Esophagus muscularis mucosa (tissue), 3 donors: ENCODE measurements around the gene INSM2.

ENCODE experiments used
- CTCF ChIP-seq, 3 experiments: fragments of 200-600 bp in 2 of 3; fragments of 450-650 bp in 1 of 3; sonication (generic) in 2 of 3; IDR thresholded peaks; one replicate each; pipeline ENCODE4 v1.5.1; 2017 to 2019; ENCODE audit warnings: antibody characterized with exemption in 3 of 3, mild to moderate bottlenecking in 2 of 3, moderate library complexity in 1 of 3
- POLR2A ChIP-seq: fragments of 450-650 bp; IDR thresholded peaks from one replicate; pipeline ENCODE4 v1.6.1; 2017; ENCODE audit warnings: antibody characterized with exemption, moderate library complexity, mild to moderate bottlenecking, low read depth

DNA sequence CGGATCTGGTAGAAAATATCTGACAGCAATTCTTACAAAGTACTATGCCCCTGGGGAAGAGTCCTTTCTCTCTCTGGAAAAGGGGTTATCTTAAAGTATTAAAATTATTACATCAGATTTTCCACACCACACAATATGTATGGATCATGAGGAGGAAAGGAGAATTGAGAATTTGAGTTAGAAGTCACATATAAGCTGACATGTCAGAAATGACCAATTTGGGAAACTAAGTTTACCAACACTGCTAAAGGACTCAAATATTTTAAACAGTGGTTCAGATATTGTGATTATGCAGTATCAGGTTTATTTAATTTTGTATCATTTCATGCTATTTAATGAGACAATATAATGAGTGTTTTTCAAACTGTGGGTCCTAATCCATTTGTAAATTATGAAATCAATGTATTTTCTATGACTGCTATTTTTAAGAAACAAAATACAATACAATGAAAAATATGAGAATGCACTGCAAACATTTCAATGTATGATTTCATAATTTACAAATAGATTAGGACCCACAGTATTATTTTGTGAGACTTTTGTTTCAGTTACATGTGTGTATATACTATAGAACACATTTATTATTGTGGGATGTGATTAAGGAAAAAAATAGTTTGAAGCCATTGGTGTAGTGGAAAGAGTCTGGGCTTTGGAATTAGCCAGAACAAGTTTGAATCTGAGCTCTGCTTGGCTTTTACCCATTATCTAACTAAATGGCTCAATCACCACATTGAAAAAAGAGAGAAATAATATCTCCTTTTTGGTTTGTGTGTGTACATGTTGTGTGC is 1.8 kb upstream of the INSM2 start:
- no peak for TF ChIP-seq CTCF (IDR thresholded peaks at IDR 0.05)
- TF ChIP-seq POLR2A: no peak
